K562 (cell line): ENCODE results near the gene ATP5F1D. TPM values are rescaled to one million over a fixed set of nuclear protein-coding genes. Genes with fewer than 3 reads are reported as not detected.

Experiments
- ATAC-seq: fragments of 200-7000 bp; cut with Tn5 transposase; 3 replicates; pipeline ENCODE4 v1.9.1; 2020; ENCODE audit warnings: moderate library complexity
- BruUV-seq: library from RNA; stranded (reverse); fragments of 400-500 nt; replicated peaks from 2 replicates; lab custom pipeline; 2021; lab: Mats Ljungman, UMichigan
- CTCF ChIA-PET: fragments of 300-600 bp; formaldehyde crosslinking; extraction: SDS; loops from one replicate; lab custom pipeline; 2021; ENCODE audit warnings: low intra/inter-chr PET ratio; lab: Yijun Ruan, JAX
- POLR2A ChIA-PET: fragments of 300-600, 350-650 bp; sonication (Branson Sonifier 250); formaldehyde crosslinking; extraction: SDS; loops from one replicate; lab custom pipeline; 2021; ENCODE audit warnings: antibody characterized with exemption, inconsistent platforms; lab: Yijun Ruan, JAX
- DNase-seq, 4 experiments: peaks; one replicate each; pipeline versions ENCODE4 v3.0.0 to v3.0.0-alpha.2; 2011 to 2018; ENCODE audit warnings: low spot score in 3 of 4, mixed read lengths in 3 of 4; ENCODE audit errors: extremely low read depth in 1 of 4
- FAIRE-seq: peaks from 2 replicates; lab custom pipeline; 2011; peaks lifted over from hg19 to GRCh38; lab: Jason Lieb, UNC
- H2AFZ ChIP-seq: 2 replicates; pipeline ENCODE4 v1.6.0; 2011; ENCODE audit warnings: low read depth, low read length, control low read depth, inconsistent platforms
- H3K27ac ChIP-seq: fragments of 200-600 bp; 3 replicates; pipeline ENCODE4 v1.8.0; 2011; ENCODE audit warnings: low read depth, mild to moderate bottlenecking, control low read depth, inconsistent platforms, low read length, moderate library complexity, mixed read lengths; ENCODE audit errors: extremely low read depth
- H3K27me3 ChIP-seq, 2 experiments: fragments of 300-600 bp in 1 of 2; 2 replicates in 1 of 2; 3 replicates in 1 of 2; pipeline versions ENCODE4 v1.6.0 to v1.8.0; 2011; ENCODE audit warnings: inconsistent platforms in 2 of 2, low read length in 2 of 2, mild to moderate bottlenecking in 1 of 2, mixed read lengths in 1 of 2, moderate library complexity in 1 of 2; ENCODE audit not compliant: control insufficient read depth in 2 of 2, insufficient read depth in 2 of 2
- H3K36me3 ChIP-seq: fragments of 300-600 bp; 3 replicates; pipeline ENCODE4 v1.8.0; 2011; ENCODE audit warnings: mild to moderate bottlenecking, low read length, inconsistent platforms; ENCODE audit not compliant: control insufficient read depth, insufficient read depth
- H3K4me1 ChIP-seq, 2 experiments: fragments of 200-600 bp in 1 of 2; replicated peaks in 1 of 2; 2 replicates in 1 of 2; 3 replicates in 1 of 2; pipeline versions ENCODE4 v1.5.1 to v1.8.0; 2011; ENCODE audit warnings: inconsistent platforms in 2 of 2, low read length in 2 of 2, mild to moderate bottlenecking in 1 of 2, mixed read lengths in 1 of 2, moderate library complexity in 1 of 2; ENCODE audit not compliant: control insufficient read depth in 2 of 2, insufficient read depth in 2 of 2
- H3K4me2 ChIP-seq: 2 replicates; pipeline ENCODE4 v1.6.1; 2011; ENCODE audit warnings: low read length, control low read depth, inconsistent platforms, mixed read lengths; ENCODE audit not compliant: insufficient read depth
- H3K4me3 ChIP-seq: fragments of 200-600 bp; sonication (generic), shearing (Covaris generic); 2 replicates; pipeline ENCODE4 v1.5.1; 2016; ENCODE audit warnings: control low read depth, inconsistent platforms
- H3K79me2 ChIP-seq: fragments of 200-600 bp; 3 replicates; pipeline ENCODE4 v1.8.0; 2011; ENCODE audit warnings: low read length, inconsistent platforms; ENCODE audit not compliant: control insufficient read depth, insufficient read depth
- H3K9ac ChIP-seq, 2 experiments: 2 replicates each; pipeline versions ENCODE4 v1.6.0 to v1.6.1; 2011; ENCODE audit warnings: low read depth in 2 of 2, low read length in 2 of 2, control low read depth in 1 of 2, inconsistent platforms in 1 of 2, mild to moderate bottlenecking in 1 of 2, mixed read lengths in 1 of 2; ENCODE audit not compliant: insufficient read depth in 1 of 2
- H3K9me1 ChIP-seq: one replicate; pipeline ENCODE4 v1.6.0; 2011; ENCODE audit warnings: inconsistent platforms, mild to moderate bottlenecking, low read length, moderate library complexity; ENCODE audit not compliant: control insufficient read depth, insufficient read depth
- H3K9me3 ChIP-seq: replicated peaks from 2 replicates; pipeline ENCODE4 v1.5.1; 2011; ENCODE audit warnings: low read depth, low read length, inconsistent platforms; ENCODE audit not compliant: control insufficient read depth, insufficient read depth
- H4K20me1 ChIP-seq: replicated peaks from 2 replicates; pipeline ENCODE4 v1.6.1; 2011; ENCODE audit warnings: low read length, inconsistent platforms, mixed read lengths; ENCODE audit not compliant: control insufficient read depth, insufficient read depth
- BCLAF1 ChIP-seq, 2 experiments: fragments of 450-650 bp in 1 of 2; IDR thresholded peaks; 2 replicates each; pipeline ENCODE4 v1.6.1; 2011 to 2017; ENCODE audit warnings: low read depth in 2 of 2, antibody characterized with exemption in 1 of 2, borderline replicate concordance in 1 of 2, low read length in 1 of 2, mild to moderate bottlenecking in 1 of 2, mixed read lengths in 1 of 2; ENCODE audit not compliant: control insufficient read depth in 1 of 2
- CBFA2T2 ChIP-seq: fragments of 450-650 bp; conservative IDR thresholded peaks from 2 replicates; pipeline ENCODE4 v1.6.1; 2017; ENCODE audit warnings: mild to moderate bottlenecking
- CBFB ChIP-seq: sonication (generic); formaldehyde crosslinking; IDR thresholded peaks from 2 replicates; pipeline ENCODE4 v1.4.0; 2020; ENCODE audit warnings: mild to moderate bottlenecking, missing genetic modification reagents
- CREB3L1 ChIP-seq: fragments of 450-650 bp; IDR thresholded peaks from 2 replicates; pipeline ENCODE4 v1.6.1; 2014; ENCODE audit warnings: low read depth, mild to moderate bottlenecking, moderate library complexity, borderline replicate concordance
- MTA3 ChIP-seq: fragments of 450-650 bp; formaldehyde crosslinking; IDR thresholded peaks from 2 replicates; pipeline ENCODE4 v1.6.1; 2017; ENCODE audit warnings: mild to moderate bottlenecking, borderline replicate concordance
- REST ChIP-seq, 2 experiments: fragments of 450-650 bp; formaldehyde crosslinking in 1 of 2; IDR thresholded peaks; 2 replicates each; pipeline versions ENCODE4 v1.4.0 to v1.6.1; 2014 to 2020; ENCODE audit warnings: mild to moderate bottlenecking in 2 of 2, borderline replicate concordance in 1 of 2, low read depth in 1 of 2
- ZNF589 ChIP-seq: fragments of 200-800 bp; sonication (Bioruptor generic); IDR thresholded peaks from 2 replicates; pipeline ENCODE4 v1.6.1; 2016; ENCODE audit warnings: low read depth, missing genetic modification characterization, missing compliant biosample characterization
- WGBS: fragments of 100-300 bp; shearing (Covaris generic); methylation state at CpG from one replicate; pipeline ENCODE4 v1.1.6; 2016; ENCODE audit warnings: low coverage, mixed read lengths; ENCODE audit not compliant: insufficient coverage; ENCODE audit errors: missing lambda C conversion rate; 5-methylcytosine and 5-hydroxymethylcytosine counted together
- in situ Hi-C: fragments of 300-500 bp; cut with MboI; formaldehyde crosslinking; loops from 4 replicates; pipeline ENCODE4 v1.15.0; 2018; ENCODE audit warnings: inconsistent platforms, mixed read lengths
- intact Hi-C: fragments of 100-400 bp; cut with micrococcal nuclease; formaldehyde crosslinking; loops from 2 replicates; pipeline ENCODE4 v1.14.2; 2022
- polyA plus RNA-seq, 8 experiments: library from polyadenylated mRNA; depleted of rRNA in 4 of 8; stranded (reverse) in 5 of 8; unstranded in 3 of 8; fragments of >200 nt; fragmentation: Nextera tagmentation in 2 of 8; fragmentation: Illumina TruSeq in 1 of 8; extraction: Ambion mirVana in 2 of 8; extraction: Trizol in 1 of 8; gene quantifications; 2 replicates each; pipeline versions ENCODE4 v1.2.1 to v1.2.3, GENCODE V29; 2011 to 2014; ENCODE audit warnings: inconsistent platforms in 1 of 8, missing spikeins in 1 of 8
- total RNA-seq, 7 experiments: library from RNA; depleted of rRNA in 6 of 7; stranded (reverse); fragments of >200 nt in 6 of 7; fragmentation: Illumina TruSeq in 2 of 7; extraction: Trizol in 2 of 7; gene quantifications; 2 replicates each; pipeline versions ENCODE4 v1.2.1 to v1.2.3, GENCODE V29; 2011 to 2021; ENCODE audit warnings: low replicate concordance in 1 of 7

Gene ATP5F1D
- total and polyA plus RNA-seq, 9 of the 15 experiments (the other 6 are each of a cell fraction or from before 2014, with no cell fraction given), result 3.9 to 409 (median 36.8) TPM

GRCh38 chr19:1247748-1248138, 6.2 kb downstream of the ATP5F1D start:
- 0 out of 2 replicates have a peak, but pooled peaks cover 5% of the 10 kb centered on the region for H4K20me1 ChIP-seq
- no peak for FAIRE-seq
- H3K36me3 ChIP-seq, result peaks cover 54% of the 10 kb centered on the region; the same call in 2 of the 3 replicates
- H2AFZ ChIP-seq, result peak overlapping the region; percentile 90; the same call in 1 of the 2 replicates
- peaks cover 4% of the 10 kb centered on the region for H3K9me1 ChIP-seq
- POLR2A ChIA-PET, result interaction anchor here (1.0 to 1.5 kb wide), 3 partner anchors 19 to 165 kb away, joined by 3 to 14 read pairs (median 4); partner anchors contain the start of gene CIRBP
- in situ Hi-C loops (loop anchor here (25.0 kb wide), 1 partner anchor 485 kb away; the partner anchor contains the start of gene MISP), intact Hi-C loops (loop anchor here (1.0 kb wide), 1 partner anchor 22 kb away; the partner anchor contains the start of gene CIRBP)
- BruUV-seq, result no TSS peak
- peak overlapping the region; percentile 73 for H3K4me2 ChIP-seq
- H3K9me3 ChIP-seq, result no peaks in the 10 kb centered on the region
- no peak for ATAC-seq
- H3K79me2 ChIP-seq, result peaks cover 62% of the 10 kb centered on the region
- no peaks in the 10 kb centered on the region for H3K27me3 ChIP-seq
- H3K4me1 ChIP-seq, result peaks cover 41 to 95% of the 10 kb centered on the region in 2 experiments
- CTCF ChIA-PET, result interaction anchor here (2.0 kb wide), 1 partner anchor 19 kb away, joined by 11 read pairs; no protein-coding TSS in a partner anchor
- 26% methylated on average over 8 of the region's 8 CpGs for WGBS
- H3K9ac ChIP-seq, result peak overlapping the region; percentile 79 to 89
- H3K4me3 ChIP-seq, result peak overlapping the region; percentile 82
- DNase-seq, result no peak
- H3K27ac ChIP-seq, result peak overlapping the region; percentile 99
- TF ChIP-seq BCLAF1 (IDR thresholded peaks at IDR 0.05; ENCODE audit: borderline replicate concordance in 1 of 2, control insufficient read depth in 1 of 2, low read depth in 2 of 2, low read length in 1 of 2), result no peak
- 0 out of 2 replicates have a peak, but pooled peaks have one; percentile 11 for TF ChIP-seq CREB3L1
- no peak for TF ChIP-seq CBFA2T2
- no peak for TF ChIP-seq REST (IDR thresholded peaks at IDR 0.05; ENCODE audit: borderline replicate concordance)
- 0 out of 2 replicates have a peak, but pooled peaks have one; percentile 33 for TF ChIP-seq REST (CRISPR knock-in tag; IDR thresholded peaks at IDR 0.05; ENCODE audit: low read depth)
- TF ChIP-seq CBFB, result peak; percentile 73; the same call in 1 of the 2 replicates
- peak; percentile 63; the same call in 1 of the 2 replicates for TF ChIP-seq ZNF589 (CRISPR knock-in tag)
- TF ChIP-seq MTA3, result 0 out of 2 replicates have a peak, but pooled peaks have one; percentile 6
